ENCODE measurements around the gene METTL1.
"Not testable (repeated sequence)": the region's sequence is repeated elsewhere in the genome, so short reads cannot be mapped to it uniquely, and the experiment has no call there.

METTL1 gene

GRCh38 chr12:57771873-57772428 is at the start of gene METTL1:
Gene METTL1 (minus strand): TSS chr12:57772105. CDS start chr12:57772083, 22 bp downstream.
- peak; percentile 93 for DNase-seq (ENCODE audit: low read depth)

GRCh38 chr12:57821015-57821414 is 49.1 kb upstream of the METTL1 start:
- not testable (repeated sequence) for DNase-seq (ENCODE audit: low read depth)

- DNase-seq (ENCODE audit: low read depth) = not testable (repeated sequence)
Measured at GRCh38 chr12:57820119-57820518, 48.2 kb upstream of the METTL1 start.

GRCh38 chr12:57817990-57818331 is 46.1 kb upstream of the METTL1 start:
- not testable (repeated sequence) for DNase-seq (ENCODE audit: low read depth)

GRCh38 chr12:57817261-57817989 is 45.5 kb upstream of the METTL1 start:
- no peak for DNase-seq (ENCODE audit: low read depth)

GRCh38 chr12:57816855-57817151 is 44.9 kb upstream of the METTL1 start:
- peak; percentile 52 for DNase-seq (ENCODE audit: low read depth)

- no peak for DNase-seq (ENCODE audit: low read depth)
Measured at GRCh38 chr12:57816001-57816854, 44.3 kb upstream of the METTL1 start.

- DNase-seq (ENCODE audit: low read depth) = no peak
Measured at GRCh38 chr12:57815177-57816000, 43.5 kb upstream of the METTL1 start.

GRCh38 chr12:57813971-57814772 is 42.3 kb upstream of the METTL1 start:
- peak; percentile 53 for DNase-seq (ENCODE audit: low read depth)

- DNase-seq (ENCODE audit: low read depth) = no peak
Measured at GRCh38 chr12:57813111-57813970, 41.4 kb upstream of the METTL1 start.

- DNase-seq (ENCODE audit: low read depth) = no peak
Measured at GRCh38 chr12:57811028-57811755, 39.3 kb upstream of the METTL1 start.

GRCh38 chr12:57810450-57810849 is 38.5 kb upstream of the METTL1 start:
- no peak for DNase-seq (ENCODE audit: low read depth)

GRCh38 chr12:57809425-57809824 is 37.5 kb upstream of the METTL1 start:
- no peak for DNase-seq (ENCODE audit: low read depth)

- no peak for DNase-seq (ENCODE audit: low read depth)
Measured at GRCh38 chr12:57808351-57808750, 36.4 kb upstream of the METTL1 start.

- no peak for DNase-seq (ENCODE audit: low read depth)
Measured at GRCh38 chr12:57807285-57807684, 35.4 kb upstream of the METTL1 start.

GRCh38 chr12:57806677-57807076 is 34.8 kb upstream of the METTL1 start:
- no peak for DNase-seq (ENCODE audit: low read depth)

- peak; percentile 53 for DNase-seq (ENCODE audit: low read depth)
Measured at GRCh38 chr12:57803319-57803893, 31.5 kb upstream of the METTL1 start.

- DNase-seq (ENCODE audit: low read depth) = no peak
Measured at GRCh38 chr12:57802607-57803006, 30.7 kb upstream of the METTL1 start.

GRCh38 chr12:57800965-57801364 is 29.1 kb upstream of the METTL1 start:
- no peak for DNase-seq (ENCODE audit: low read depth)

Data from fibroblast of gingiva (primary cell).